HG03108 (cell line): ENCODE results near the gene LMNB1.
A peak's percentile ranks its signal among the peaks of the same experiment; 100 is the strongest.
"Not testable (repeated sequence)": the region's sequence is repeated elsewhere in the genome, so short reads cannot be mapped to it uniquely, and the experiment has no call there.

Experiments used
- ATAC-seq: cut with Tn5 transposase; IDR thresholded peaks from one replicate; pipeline ENCODE4 v1.9.1; 2021; ENCODE audit warnings: moderate library complexity; ENCODE audit not compliant: unreplicated experiment

LMNB1 gene

DNA sequence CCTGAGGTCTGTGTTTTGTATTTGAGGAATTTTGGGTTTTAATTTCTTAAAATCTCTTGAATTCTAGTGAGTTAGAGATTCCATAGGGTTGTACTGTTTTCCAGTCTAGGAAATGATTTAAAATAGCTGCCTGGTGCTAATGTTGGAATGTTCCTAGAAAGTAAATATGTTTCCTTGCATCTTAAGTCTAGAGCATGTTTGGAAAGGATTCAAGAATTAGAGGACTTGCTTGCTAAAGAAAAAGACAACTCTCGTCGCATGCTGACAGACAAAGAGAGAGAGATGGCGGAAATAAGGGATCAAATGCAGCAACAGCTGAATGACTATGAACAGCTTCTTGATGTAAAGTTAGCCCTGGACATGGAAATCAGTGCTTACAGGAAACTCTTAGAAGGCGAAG is 41.8 kb downstream of the LMNB1 start:
- ATAC-seq: no peak

DNA sequence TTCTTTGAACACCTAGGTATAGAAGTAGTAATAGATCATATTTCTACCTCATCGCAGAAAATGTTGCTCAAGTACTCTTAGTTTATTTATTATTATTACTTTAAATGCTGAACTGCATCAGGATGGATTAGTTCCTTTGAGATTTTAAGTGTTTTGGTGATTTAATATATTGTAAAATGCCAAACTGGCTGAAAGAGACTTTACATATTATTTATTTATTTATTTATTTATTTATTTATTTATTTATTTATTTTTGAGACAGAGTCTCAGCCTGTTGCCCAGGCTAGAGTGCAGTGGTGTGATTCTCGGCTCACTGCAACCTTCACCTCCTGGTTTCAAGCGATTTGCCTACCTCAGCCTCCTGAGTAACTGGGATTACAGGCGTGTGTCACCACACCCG is 42.3 kb downstream of the LMNB1 start:
- ATAC-seq: no peak

DNA sequence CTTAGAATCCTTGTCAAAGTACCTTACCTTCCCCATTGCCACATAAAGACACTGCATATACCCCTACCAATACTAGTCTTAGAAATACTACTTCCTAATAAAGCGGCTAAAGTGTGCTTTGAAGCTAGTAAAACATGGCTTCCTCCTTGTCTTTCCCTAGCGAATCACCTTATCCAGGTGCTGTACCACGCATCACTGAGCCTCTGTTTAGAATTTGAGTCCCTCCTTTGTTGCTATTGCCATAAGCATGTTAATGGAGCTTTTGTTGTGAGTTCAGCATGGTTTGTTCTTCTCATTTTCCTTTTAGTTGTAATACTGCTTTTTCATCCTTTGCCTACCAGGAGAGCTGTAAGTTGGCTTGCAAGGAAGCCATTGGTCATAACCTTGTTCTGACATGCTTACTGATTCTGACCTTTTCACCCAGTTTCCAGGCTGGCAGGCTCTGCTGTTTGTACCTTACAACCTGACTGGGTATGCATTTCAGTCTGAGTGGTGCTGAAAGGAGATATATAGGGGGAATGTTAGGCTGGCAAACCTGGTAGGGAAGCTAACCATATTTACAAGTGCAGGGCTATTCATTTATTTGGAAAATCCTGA is 49.8 kb downstream of the LMNB1 start:
- ATAC-seq: no peak

DNA sequence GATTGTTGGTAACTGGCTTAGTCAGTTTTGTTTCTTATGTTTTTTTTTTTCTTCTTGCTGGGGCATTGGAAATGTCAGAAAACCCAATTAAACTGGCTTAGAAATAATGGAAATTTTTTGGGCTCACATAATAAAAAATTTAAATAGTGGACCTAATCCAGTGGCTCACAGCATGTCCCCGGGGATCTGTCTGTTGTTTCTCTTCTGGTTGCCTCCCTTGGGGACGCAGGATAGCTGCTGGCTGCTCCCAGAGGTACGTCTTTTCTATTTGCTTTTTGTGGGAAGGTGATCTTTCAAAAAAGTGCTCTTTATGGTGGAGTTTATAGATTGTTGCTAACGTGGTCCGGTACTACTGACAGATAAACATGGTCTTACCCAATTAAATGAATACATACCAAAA is 52.2 kb downstream of the LMNB1 start:
- ATAC-seq: no peak

DNA sequence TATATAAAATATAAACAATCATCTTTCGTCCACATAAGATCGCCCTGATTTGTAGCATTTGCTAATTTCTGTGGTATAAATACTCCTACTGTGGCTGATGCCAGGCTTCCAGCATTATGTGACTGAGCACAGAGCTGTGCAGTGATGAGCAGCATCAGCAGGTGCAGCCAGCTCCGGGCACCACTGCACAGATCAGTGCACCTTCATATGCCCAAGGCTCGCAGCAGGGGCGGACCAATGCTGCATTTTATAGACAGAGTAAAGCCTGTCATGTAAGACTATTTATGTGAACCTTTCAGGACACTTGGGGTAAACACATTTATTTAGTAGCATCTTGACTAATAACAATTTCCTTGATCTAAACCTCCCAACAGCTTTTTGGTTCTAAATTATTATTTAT is 53.1 kb downstream of the LMNB1 start:
- no peak for ATAC-seq

DNA sequence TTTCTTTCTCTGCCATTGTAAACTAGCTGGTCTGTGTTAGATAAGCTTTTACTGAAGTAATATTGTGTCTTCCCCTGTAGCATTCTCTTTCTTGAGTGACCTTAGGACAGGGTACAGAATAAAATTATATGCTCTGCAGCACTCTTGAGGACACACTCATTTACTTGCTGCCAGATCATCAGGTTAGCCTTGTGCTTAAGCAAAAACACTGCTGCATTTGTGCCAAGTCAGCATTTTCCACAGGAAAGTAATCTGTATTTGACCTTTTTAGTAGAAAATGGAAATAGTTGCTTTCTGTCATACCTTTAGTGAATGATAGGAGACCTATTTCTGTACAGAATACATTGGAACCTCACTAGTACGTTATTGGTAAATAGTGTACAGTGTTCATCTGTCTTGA is 54.2 kb downstream of the LMNB1 start:
- ATAC-seq: no peak

DNA sequence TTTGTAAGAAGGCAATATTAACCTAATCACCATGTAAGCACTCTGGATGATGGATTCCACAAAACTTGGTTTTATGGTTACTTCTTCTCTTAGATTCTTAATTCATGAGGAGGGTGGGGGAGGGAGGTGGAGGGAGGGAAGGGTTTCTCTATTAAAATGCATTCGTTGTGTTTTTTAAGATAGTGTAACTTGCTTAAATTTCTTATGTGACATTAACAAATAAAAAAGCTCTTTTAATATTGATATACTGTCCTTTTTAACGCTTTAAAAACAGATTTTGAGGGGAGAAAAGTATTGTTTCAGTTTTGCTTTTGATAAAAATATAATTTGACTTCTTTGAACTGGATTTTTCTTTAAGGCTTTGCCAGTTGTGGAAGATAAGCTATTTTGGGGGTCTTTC is 59.8 kb downstream of the LMNB1 start:
- no peak for ATAC-seq

DNA sequence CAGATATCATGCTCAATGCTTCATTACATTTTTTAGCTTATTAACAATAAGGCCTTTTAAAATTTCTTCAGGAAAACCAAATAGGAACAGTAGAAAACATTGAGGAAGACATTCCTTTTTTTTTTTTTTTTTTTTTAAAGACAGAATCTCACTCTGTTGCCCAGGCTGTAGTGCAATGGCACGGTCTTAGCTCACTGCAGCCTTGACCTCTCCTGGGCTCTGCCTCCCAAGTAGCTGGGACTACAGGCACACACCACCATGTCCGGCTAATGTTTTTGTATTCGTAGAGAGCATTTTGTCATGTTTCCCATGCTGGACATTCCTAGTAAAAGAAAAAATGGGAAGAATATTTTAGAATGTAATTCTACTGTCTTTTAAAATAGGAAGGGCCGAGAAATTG is 60.3 kb downstream of the LMNB1 start:
- no peak for ATAC-seq

DNA sequence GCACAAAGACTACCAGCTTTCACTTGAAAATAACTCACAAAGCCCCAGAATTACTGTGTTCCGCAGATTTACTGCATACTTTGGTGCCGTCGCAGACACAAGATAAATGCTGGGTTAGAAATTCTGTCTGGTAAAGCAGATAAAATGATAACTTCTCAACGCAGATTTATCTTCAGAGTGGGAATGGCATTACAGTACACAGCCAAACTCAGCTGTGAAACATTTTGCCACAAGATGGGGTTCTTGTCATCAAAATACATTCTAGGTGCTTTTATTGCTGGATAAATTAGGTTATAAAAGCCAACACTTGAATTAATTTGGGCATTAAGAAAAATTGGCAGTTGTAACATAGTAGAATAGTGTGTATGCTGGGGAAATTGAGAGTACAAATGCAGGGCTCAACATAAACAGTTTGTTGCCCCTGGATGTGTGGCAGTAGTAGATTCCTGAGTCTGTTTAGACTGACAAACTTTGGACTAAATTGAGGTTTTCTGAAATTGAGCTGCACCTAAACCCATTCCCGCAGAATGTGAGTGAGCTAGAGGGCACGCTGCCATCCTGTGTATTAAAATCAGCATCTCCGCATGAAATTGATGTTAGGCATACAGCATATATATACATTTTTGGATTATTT is 61.1 kb downstream of the LMNB1 start:
- ATAC-seq: no peak

DNA sequence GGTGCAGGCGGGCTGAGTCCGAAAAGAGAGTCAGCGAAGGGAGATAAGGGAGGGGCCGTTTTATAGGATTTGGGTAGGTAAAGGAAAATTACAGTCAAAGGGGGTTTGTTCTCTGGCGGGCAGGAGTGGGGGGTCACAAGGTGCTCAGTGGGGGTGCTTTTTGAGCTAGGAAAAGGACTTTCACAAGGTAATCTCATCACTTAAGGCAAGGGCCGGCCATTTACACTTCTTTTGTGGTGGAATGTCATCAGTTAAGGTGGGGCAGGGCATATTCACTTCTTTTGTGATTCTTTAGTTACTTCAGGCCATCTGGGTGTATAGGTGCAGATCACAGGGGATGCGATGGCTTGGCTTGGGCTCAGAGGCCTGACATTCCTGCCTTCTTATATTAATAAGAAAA is 62.5 kb downstream of the LMNB1 start:
- not testable (repeated sequence) for ATAC-seq

DNA sequence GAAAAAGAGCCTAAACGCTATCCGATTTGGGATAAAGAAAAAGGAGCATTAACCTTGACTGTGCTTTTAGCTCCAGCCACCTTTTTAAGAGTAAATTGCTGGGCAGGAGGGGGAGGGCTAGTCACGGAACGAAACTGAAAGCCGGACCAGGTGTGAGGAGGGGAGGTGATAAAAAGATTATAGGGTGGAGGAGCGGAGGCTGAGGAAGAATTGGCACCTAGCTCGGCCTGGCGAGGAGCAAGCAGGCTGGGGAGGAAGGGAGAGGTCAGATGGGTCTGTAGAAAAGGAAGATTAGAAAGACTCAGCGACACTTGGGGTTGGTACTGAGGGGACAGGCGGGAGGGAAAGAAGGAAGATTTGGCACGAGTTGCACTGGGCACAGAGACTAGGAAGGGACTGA is 66.4 kb downstream of the LMNB1 start:
- ATAC-seq: not testable (repeated sequence)

DNA sequence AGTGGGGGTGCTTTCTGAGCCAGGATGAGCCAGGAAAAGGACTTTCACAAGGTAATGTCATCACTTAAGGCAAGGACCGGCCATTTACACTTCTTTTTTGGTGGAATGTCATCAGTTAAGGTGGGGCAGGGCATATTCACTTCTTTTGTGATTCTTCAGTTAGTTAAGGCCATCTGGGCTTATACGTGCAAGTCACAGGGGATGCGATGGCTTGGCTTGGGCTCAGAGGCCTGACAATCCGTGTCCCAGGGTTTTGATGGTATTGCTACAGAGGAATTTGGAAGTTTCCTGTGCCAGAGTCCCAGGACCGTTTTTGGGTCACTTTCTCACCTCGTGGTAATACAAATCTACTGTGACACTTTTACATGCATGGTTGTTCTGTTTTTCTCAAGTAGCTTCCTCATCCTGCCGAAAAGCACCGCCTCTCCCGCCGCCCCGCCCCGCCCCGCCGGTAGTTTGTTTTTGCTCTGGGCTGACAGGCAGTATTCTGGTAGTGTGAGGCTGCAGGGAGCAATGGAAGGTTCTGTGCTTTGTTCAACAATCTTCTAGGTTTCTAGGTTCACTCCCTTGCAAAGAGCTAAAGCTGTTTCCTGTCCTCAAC is 68.6 kb downstream of the LMNB1 start:
- peak; percentile 89 for ATAC-seq

DNA sequence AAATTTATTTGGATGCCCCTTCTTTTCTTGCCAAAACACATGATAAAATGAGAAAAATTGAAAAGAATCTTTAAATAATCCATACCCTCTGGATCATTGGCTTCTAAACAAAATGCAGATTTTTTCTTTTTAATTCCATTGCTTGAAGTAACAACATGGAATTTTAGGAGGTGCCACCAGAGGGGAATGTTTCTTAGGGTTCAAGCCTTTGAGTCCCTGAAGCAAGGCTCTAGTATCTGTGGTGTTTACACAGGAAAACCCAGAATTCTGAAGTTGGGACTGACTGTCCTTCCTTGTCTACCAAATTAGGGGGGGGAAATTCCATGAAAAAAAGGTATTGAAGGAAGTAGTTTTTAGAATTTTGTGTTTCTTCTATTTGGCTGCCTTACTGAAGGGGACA is 69.4 kb downstream of the LMNB1 start:
- ATAC-seq: no peak

DNA sequence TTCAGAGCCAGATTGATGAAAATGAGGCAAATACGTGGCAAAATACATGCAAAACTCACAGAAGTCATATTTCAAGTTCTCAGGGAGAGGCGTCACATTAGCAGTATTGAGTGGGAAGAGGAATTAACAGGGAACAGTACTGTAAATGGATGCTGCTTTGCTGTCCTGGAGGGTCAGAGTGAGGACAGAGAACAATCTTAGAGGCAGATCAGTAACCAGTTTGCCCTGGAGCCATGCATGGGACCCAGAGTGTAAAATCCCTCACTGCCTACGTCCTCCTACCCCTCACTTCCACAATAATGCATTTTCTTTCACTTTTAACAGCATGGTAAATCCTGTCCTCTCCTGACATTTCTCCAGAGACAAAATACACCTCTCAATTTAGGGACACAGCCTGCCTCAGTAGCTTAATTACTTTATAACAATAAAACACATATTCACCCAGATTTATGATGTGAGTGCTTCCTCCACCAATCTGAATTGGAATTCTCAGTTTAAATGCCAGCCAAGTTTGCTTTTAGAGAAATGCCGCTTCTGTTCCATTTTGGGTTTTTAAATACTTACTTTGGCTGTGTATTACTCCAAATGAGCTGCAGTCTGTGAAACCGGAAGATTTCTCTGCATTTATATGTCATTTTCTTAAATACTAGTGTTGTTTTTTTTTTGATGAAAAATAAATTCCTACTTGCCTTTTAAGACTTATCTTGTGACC is 70.0 kb downstream of the LMNB1 start:
- no peak for ATAC-seq

DNA sequence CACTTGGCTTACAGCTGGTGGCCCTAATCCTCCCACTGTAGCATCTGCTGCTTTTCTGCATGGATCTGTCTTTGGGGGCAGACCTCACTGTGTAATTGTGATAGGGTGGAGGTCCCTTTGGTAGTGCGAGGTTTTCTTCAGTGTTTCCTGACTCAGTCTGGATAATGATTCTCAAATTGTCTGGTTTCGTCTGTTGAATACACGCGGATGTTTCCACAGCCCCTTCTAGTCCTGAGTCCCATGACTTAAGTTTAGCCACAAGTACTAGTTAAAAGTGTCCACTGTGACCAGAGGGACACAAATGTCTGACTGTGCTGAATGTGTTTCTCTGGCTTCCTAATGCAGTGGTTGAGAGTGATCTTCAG is 70.5 kb downstream of the LMNB1 start:
- no peak for ATAC-seq

DNA sequence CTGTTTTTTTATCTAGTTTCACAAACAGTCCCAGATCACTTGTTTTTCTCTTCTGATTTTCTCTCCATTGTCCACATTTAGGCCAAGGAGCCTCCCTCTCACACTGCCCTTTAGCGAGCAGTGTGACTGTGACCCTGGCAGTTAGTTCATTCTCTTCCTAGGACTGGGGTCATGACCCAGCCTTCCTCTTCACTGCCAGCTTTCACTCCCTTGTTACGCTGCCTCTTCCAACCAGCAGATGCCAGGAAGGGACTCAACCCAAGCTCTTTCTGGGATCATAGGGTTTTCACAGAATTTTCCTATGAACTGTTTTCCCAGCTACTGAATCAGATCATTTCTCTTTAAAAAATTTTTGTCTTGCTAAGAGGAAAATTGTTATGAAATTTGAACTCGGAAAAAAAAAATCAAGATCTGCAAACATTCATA is 70.9 kb downstream of the LMNB1 start:
- ATAC-seq: no peak

DNA sequence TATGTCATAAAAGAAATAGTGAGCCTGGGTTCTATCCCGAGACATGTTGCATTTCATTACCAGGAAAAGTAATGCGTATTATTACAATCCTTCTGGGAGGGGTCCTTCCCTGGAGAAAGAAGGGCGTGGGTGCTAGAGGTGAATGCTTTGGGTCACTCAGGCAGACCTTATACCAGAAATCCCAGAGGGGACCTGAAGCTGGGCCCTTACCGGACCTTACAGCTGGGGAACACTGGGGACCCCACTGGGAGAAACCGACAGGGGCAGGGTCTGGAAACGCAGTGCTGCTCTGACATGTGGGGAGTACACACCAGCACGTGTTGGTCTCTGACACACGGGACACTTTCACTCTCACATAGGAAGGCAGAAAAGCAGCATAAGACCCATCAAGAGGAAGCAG is 71.3 kb downstream of the LMNB1 start:
- ATAC-seq: no peak

DNA sequence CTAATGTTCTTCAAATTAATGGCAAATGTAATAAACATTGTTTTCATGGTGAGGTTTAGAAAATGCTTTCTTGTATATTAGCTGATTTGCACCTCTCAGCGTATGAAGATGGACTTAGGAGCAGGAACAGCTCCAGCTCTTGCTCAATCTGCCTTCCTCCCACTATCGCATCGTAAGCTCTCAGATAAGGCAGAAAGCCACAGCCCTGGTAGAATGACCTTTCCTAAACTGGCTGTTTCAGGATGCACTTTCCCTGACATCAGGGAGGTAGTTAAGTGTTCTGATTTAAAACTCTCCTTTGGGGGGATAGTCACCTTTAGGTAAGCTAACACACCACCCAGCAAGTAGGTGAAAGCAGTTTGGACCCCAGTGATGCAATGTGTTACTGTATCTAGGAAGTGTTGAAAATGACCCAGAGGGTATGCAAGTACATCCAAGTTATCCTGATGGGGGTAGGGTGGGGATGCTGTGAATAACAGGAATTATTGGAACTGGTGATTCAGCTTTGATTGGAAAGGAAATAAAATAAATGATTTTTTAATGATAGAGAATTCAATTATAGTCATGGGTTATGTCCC is 72.3 kb downstream of the LMNB1 start:
- no peak for ATAC-seq

DNA sequence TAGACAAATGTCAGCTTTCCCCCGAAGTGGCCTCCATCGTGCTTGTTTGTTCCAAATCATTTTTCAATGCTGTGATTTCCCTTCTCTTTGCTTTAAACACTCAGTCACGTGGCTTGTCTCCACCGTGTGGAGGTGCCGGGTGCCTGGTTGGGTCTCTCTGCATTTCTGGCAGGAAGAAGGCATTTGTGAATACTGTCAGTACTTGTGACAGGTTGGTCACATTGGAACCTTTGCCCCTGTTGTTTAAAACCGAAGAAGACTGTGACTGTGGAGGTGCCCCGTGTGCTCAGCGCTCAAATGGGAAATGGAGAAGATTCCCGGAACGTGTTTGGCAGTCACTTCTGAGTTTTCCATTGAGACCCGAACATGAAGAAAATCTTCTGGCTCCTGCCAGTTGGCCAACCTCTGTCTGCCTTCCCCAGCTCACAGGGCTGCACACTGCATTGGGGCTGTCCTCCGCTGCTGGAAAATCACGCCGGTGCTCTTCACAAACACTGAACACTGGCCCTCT is 74.6 kb downstream of the LMNB1 start:
- no peak for ATAC-seq

DNA sequence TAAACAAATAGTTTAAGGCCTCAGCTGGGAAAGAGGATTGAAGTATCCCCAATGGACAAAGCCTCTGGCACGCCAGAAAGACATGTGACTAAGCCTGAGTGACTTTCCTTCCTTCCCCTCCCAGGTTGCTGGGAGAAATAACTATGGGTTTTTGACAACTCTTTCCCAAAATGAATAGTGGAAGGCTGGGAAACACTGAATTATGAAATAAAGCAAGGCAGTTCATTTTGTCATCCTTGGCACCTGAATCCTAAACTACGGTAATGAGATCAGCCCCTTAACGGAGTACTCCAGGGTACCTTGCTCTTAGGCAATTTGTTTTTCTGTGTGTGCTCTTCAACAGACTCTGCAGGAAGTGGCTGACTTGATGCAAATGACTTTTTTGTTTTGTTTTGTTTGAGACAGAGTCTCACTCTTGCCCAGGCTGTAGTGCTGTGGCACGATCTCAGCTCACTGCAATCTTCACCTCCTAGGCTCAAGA is 75.2 kb downstream of the LMNB1 start:
- ATAC-seq: peak; percentile 83

DNA sequence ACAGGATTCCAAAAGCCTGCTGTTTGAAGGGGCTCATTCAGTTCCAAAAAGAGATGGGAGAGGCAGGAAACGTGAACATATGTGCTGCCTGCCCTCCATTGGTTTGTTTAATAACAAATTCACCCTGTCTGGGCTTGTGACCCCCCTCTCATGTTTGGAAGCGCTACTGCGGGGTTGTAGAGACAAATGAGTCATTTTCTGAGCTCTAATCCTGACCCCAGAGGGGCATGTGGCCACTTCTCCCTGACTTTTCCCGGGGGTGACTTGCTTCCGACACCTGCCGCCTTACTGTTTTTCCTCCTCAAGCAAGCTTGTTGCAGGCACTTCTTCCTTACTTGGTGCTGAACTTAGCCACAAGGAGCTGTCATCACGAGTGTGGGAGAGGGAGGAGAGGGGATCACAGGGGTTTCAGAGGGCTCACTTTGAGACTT is 75.9 kb downstream of the LMNB1 start:
- no peak for ATAC-seq
